ENCODE data around the gene FAN1.
A peak's percentile ranks its signal among the peaks of the same experiment; 100 is the strongest.
"Not testable (repeated sequence)": the region's sequence is repeated elsewhere in the genome, so short reads cannot be mapped to it uniquely, and the experiment has no call there.

Gene FAN1

DNA sequence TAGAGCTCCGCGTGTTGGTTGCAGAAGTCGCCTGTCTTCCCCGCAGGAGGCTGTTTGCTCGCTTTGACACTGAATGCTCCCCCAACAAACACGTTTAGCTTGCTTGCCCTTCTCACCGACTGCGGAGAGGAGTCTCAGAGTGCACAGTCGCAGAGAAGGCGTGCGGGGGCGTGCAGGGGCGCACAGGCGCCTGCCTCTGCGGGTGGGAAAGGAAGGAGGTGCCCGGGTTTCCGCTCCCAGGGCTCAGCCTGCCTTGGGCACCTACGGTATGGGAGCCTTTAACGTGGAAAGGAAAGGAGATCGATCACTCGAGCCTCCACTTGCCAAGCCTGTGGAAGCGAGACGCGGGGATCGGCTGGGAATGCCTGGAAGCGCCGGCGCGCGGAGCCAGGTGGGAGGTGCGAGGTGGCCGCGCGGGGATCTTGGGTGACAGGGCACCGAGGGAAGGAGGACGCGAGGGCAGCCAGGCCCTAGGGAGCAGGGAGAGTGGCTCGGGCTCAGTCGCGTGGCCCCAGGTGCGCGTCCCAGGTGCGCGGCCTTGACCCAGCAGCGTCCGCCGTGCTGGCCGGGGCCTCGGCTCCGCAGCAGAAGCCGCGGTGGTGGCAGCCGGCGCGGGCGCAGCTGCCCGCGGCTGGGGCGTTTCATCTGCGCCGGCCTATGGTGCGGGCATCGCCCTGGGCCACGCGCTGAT is at the start of gene FAN1:
TSS of gene FAN1 (plus strand) at position 419 of the 691 bp plus-strand sequence. CDS start 749 bp downstream, outside the sequence.
- peak; percentile 39 to 85 for DNase-seq

DNA sequence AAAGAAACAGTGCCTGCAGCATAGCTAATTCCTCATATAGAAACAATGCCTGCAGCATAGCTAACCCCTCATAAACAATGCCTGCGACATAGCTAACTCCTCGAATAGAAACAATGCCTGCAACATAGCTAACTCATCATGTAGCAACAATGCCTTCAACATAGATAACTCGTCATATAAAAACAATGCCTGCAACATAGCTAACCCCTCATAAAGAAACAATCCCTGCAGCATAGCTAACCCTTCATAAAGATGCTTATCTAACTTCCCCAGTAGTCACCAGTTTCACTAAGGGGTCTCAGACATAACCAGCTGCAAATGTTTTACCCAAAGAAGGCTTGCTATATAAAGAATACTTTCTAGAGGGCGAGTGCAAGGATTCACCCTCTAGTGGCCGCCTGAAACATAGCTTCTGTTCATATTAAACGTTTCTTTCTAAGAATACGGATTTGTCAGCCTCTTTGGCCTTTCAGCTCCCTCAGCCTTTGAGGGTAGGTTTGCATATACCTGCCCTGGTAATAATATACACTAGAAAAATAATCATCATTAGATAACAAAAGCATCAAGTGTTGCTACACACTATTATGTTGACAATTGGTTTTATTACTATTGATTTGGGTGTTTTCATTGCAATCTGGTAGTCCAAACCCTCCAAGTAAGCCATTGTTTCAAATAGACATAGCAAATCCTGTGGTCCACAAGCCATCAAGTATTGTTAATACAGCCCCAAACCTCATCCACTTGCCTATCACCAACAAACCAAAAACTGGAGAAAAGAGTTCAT is 44.4 kb upstream of the FAN1 start:
- no peak for DNase-seq

DNA sequence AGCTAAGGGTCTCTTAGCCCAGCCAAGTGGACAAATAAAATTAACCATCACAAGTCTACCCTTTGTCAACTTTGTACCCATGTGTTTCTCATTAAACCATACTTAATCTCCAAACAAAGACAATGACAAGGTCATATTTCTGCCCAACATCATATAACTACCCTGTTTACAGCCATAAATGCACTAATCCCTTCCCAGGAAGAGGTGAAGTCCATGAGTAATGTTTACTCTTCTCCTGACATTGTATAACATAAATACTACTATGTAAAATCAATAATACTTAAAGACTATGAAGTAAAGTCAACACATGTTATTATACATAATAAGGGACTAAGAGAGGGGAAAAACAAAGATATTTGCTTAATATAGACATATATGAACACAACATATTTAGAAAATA is 38.5 kb upstream of the FAN1 start:
- no peak for DNase-seq

DNA sequence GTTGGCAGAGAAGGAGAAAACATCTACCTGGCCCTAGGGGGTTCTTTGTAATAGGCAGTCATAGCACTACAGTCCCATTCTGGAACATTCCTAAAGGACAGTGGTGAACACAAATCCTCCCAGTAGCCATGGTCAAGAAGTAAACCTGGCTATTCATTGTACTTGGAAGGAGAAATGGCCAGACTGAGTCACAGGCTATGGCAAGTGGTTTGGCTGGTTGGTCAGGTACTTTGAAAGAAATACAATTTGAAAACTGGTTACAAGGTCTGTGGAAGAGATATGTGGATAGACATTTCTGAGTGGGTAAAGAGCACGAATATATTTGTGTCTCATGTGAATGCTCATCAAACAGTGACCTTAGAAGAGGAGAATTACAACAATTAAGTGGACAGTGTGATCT is 33.0 kb upstream of the FAN1 start:
- DNase-seq, result no peak

DNA sequence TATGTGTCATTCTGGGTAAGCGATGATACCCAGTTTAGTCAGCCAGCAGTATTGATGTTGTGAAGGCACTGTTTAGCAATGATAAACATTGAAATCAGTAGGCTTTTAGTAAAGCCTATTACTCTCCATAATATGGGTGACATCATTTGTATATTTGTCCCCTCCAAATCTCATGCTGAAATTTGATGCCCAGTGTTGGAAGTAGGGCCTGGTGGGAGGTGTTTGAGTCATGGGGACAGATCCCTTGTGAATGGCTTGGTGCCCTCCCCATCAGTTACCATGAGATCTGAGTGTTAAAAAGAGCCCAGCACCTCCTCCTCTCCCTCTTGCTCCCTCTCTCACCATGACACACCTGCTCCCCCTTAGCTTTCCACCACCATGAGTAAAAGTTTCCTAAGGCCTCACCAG is 31.4 kb upstream of the FAN1 start:
- no peak for DNase-seq

DNA sequence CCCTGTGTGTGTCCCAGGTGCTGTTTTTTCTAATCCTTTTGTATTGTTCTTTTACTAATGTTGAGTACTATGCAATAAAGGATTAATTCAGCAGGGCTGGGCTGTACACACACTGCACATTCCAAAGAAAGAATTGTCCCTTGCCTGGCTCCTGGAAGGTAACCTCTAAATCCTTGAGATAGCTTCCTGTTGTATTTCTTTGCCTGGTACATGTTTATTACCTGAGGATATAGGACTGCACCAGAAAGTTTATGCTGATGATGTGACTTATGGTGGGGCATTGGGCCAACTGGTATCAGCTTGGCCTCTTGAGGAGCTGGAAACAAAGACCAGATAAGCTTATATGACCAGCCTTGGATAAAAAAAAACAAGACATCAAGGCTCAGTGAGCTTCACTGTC is 26.6 kb upstream of the FAN1 start:
- no peak for DNase-seq

DNA sequence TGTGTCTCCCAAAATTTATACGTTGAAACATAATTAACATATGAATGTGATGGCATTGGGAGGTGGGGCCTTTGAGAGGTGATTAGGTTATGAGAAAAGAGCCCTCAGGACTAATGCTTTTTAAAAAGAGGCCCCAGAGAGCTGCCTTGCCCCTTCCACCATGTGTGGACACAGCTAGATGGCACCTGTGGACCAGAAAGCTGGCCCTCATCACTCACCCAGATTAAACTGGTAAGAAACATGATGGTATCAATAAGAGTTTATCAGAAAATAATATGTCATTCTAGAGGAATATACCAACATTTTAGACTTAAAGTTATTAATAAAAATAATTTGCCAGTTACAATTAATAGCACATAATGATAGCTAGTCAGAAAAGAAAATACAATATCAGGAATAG is 25.2 kb upstream of the FAN1 start:
- DNase-seq, result no peak

DNA sequence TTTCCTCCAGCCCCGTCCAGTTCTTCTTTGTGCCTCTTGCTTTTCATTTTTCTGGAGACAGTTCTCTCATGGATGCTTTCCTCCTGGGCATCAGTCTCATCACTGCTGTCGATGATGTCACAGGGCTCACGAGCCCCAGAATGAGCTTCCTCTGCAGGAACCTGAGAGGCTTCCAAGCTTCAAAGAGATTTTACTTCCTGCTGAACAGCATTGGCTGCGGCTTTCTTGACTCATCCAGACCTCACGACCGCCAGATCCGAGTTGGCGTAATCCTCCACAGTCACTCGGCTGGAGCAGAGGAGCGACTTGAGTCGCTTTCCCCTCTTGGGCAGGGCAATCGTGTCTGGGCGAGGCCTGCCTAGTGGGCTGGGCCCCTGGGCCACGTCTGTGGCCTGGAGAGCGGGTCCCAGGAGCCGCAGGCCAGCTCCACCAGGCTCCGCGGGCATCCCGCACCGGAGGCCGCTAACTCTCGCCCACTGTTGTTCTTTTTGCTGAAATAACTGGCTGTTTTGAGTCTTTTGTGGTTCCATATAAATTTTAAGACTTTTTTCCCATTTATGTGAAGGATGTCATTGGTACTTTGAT is 20.8 kb upstream of the FAN1 start:
- DNase-seq, result no peak

DNA sequence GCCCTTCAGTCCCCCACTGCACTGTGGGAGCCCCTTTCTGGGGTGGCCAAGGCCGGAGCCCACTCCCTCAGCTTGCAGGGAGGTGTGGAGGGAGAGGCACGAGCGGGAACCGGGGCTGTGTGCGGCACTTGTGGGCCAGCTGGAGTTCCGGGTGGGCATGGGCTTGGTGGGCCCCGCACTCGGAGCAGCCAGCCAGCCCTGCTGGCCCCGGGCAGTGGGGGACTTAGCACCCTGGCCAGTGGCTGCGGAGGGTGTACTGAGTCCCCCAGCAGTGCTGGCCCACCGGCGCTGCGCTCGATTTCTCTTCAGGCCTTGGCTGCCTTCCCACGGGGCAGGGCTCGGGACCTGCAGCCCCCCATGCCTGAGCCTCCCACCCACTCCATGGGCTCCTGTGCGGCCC is 20.0 kb upstream of the FAN1 start:
- not testable (repeated sequence) for DNase-seq

DNA sequence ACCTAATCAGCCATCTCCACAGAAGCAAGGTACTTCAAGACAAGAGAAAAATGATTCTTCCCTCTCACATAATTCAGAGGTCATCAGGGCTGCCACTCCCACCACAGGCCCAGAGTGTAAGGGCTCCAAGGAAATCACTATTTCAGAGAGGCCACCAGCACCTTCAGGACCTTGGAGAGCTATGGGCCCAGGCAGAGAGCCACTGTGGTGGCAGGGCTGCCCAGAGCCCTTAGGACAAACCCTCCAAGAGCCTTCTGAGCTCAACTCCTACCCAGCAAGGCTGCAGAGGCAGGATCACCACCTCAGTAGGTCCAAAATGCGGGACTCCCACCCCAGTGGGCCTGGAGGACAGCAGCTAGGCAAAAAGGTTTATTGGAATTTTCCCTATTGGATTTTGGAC is 17.9 kb upstream of the FAN1 start:
- no peak for DNase-seq

DNA sequence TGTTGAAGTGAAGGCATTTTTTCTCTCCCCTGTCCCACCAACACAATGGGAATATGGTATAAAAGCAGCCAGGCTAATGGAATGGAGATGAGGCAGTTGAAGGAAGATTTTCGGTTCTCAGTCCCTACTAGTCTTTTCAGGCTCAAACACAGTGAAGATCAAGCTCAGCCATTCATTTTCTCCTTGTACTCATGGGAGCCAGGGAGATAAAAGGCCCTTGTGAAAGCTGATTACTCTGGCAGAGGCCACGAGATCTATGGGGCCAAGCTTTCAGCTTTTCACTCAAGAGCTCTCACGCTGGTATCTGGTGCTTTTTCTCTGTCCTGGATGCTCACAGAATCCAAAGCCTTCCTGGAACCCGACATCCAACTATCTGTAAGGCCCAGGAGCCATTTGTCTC is 14.5 kb upstream of the FAN1 start:
- DNase-seq, result no peak

DNA sequence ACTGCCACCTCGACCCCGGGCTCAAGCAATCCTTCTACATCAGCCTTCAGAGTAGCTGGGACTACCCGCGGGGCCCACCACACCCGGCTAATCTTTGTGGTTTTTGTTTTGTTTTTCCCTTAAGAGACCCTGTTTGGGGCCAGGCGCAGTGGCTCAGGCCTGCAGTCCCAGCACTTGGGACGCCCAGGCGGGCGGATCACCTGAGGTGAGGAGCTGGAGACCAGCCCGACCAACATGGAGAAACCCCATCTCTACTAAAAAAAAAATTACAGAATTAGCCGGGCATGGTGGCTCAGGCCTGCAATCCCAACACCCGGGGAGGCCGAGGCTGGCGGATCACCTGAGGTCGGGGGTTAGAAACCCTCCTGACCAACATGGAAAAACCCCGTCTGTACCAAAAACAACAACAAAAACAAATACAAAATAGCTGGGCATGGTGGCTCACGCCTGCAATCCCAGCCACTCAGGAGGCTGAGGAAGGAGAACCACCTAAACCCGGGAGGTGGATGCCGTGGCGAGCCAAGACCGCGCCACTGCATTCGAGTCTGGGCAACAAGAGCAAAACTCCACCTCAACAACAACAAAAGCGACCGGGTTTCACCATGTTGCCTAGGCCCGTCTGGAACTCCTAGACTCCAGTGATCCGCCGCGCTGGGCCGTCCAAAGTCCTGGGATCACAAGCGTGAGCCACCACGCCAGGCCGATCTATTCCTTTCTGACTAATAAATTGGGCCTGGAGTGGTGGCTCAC is 8.1 kb upstream of the FAN1 start:
- no peak for DNase-seq

DNA sequence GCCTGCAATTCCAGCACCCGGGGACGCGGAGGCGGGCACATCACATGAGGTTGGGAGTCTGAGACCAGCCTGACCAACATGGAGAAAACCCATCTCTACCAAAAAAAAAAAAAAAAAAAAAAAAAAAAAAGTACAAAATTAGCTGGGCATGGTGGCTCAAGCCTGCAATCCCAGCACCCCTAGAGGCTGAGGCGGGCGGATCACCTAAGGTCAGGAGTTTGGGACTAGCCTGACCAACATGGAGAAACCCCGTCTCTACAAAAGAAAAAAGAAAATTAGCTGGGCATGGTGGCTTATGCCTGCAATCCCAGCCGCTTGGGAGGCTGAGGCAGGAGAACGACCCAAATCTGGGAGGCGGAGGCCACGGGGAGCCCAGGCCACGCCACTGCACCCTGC is 7.5 kb upstream of the FAN1 start:
- DNase-seq, result no peak

DNA sequence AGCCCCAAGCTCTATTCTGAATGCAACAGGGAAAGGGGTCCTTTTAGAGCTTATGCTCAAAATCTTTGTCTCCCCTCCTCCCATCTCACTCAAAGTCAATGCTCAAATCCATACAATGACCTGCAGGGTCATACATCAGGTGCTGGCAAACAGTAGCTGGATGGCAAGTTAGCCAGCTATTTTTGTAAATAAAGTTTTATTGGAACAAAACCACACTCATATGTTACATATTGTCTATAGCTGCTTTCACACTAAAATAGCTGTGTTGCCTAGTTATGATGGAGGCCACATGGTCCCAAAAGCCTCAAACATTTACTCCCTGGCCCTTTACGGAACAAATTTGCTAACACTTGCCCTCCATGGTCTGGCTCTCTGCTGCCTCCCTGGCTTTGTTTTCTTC is 1.8 kb upstream of the FAN1 start:
- no peak for DNase-seq

DNA sequence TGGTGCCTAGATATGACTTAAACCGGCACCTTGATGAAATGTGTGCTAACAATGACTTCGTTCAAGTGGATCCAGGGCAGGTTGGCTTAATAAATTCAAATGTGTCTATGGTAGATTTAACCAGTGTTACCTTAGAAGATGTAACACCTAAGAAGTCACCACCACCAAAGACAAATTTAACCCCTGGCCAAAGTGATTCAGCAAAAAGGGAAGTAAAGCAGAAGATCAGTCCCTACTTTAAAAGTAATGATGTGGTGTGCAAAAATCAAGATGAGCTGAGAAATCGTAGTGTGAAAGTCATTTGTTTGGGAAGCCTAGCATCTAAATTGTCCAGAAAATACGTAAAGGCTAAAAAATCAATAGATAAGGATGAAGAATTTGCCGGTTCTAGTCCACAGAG is 1.1 kb downstream of the FAN1 start:
- no peak for DNase-seq

DNA sequence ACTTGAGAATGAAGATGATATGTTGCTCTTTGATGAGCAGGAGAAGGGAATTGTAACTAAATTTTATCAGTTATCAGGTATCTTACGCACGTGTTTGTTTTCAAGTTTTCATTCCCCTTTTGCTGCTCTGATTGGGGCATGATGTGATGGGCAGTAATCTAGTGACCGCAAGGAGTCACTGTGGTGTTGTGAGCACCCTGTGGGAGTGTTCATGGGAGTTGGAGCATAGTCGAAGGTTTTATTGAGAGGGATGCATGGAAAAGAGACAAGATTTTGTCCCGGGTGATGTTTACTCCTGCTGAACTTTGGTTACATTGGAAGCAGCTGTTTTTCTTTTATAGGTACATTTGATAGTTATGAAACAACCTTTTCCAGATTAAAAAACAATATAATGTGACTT is 2.1 kb downstream of the FAN1 start:
- no peak for DNase-seq

DNA sequence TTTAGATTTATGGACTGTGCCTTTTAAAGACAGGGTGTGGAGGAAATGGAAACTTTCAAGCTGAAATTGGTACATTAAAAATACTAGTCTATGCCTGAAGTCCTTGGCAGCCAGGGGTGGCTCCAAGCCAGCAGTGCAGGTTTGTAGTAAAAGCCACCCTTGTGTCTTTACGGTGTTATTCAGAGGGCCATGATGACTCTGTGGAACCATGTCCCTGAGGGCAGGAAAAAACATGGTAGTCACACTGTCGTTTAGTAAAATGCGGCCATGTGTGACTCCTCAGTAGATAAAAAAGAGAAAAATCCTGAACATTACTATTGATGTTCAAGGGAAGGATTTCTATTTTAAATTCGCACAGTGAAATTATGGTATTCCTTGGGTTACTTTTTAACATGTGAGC is 2.7 kb downstream of the FAN1 start:
- no peak for DNase-seq

DNA sequence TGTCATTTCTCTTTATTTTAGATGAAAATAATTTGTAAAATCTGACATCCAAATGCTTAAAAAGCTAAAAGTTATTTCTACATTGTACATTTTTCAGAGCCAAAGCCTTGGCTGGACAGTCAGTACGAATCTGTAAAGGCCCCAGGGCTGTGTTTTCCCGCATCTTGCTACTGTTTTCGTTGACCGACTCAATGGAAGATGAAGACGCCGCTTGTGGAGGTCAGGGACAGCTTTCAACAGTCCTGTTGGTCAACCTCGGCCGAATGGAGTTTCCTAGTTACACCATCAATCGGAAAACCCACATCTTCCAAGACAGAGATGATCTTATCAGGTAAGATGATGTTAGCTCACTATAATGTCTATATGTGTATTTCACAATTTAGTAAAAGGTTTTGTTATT is 10.0 kb downstream of the FAN1 start:
- no peak for DNase-seq

DNA sequence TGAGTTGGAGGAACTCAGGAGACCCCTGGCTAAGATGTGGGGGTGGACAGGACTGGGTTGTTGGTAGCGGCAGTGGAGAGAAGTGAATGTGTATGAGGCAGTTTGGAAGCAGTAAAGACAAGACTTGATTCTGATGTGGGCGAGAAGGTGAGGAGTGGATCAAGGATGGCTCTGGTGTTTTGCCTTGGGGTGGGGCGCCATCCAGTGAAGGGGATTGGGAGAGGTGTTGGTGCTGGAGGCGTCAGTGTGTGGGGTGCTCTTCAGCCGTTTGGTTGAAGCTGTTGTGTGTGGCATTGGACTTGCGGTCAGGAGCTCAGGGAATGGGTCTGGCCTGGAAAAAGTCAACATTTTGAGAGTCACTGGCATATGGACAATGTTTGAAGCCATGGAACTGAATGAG is 13.3 kb downstream of the FAN1 start:
- no peak for DNase-seq

DNA sequence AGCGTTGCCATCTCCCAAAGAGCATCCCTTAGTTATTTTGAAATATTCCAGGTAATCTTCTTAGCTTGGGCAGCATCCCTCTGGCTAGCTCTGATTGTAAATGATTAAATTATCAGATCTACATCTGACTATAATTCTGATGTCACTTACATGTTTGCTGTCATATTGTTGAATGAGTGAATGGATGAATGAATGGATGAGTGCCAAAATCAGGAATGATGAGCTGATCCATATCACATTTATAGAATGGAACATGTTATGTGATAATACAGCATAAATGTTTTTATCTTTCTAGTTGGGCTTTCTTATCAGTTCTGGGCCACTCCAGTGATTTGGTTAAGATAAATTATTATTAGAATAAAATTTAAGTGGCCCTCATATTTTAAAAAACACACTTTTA is 14.0 kb downstream of the FAN1 start:
- no peak for DNase-seq

DNA sequence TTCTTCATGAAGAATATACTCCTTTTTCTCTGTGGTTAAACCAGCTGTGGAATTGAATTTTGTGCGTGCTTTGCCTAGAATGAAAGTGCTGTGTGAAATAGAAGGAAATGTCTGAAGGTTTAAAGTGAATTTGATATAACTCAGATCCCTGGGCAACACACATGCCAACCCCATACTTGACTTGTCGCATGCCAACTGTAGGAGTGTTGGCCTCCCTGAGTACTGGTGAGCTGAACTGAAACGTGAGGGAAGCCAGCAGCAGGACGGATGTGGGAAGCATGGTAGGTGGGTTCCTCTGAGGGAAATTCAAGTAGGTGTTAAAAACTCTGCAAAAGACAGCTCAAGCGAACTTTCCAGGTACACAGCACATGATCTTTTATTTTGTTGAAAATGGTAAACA is 14.7 kb downstream of the FAN1 start:
- DNase-seq, result no peak

DNA sequence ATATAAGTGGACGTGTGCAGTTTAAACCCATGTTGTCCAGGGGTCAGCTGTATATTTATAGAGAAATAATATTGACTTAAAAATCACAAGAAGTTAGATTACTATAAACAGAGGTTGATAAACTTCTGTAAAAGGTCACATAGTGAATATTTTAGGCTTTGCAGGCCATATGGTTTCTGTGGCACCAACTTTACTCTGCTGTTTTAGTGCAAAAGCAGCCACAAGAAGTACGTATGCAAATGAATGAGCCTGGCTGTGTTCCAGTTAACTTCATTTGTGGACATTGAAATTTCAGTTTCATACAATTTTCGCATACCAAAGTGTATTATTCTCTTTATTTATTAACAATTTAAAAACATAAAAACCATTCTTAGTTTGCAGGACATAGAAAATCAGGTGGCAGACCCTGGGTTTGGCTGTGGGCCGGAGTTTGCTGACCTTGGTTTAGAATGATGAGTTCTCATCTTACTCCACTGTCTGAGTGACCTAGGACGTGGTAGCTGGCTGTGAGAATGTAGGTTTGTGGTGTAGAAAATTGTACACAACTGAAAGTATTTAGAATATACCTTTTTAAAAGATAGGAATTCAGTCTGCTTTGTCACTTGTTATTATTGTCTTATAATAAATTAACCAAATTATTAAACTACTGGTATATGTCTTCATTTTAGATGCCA is 16.3 kb downstream of the FAN1 start:
- no peak for DNase-seq

DNA sequence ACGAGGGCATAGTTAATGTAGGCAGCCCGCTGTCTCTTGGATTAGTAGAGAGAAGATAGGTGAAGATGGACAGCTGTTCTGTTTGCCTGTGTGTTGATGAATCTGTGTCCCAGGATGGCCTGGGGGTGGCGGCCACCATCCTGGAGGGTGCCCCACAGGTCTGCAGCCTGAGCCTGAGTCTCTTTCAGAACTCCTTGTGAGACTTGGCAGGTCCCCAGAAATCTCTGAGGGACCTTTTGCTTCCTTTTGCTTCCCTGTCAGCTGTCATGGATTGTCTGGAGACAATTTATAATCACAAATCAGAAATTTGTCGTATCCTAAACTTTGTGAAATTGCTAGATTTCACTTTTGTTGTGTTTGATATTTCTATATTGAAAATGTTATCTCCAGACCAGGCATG is 17.4 kb downstream of the FAN1 start:
- DNase-seq, result no peak

All from bone marrow (tissue), 2 donors.